ENCODE results near the gene PACC1.
"Not testable (repeated sequence)": the region's sequence is repeated elsewhere in the genome, so short reads cannot be mapped to it uniquely, and the experiment has no call there.

The PACC1 gene

GRCh38 chr1:212395678-212396437 is 18.8 kb downstream of the PACC1 start:
- DNase-seq, result not testable (repeated sequence)

- no peak for DNase-seq
Observed at GRCh38 chr1:212388985-212389716, 25.5 kb downstream of the PACC1 start.

GRCh38 chr1:212386029-212386428 is 28.7 kb downstream of the PACC1 start:
- no peak for DNase-seq

GRCh38 chr1:212381397-212382035 is 33.2 kb downstream of the PACC1 start:
- no peak for DNase-seq

- no peak for DNase-seq
Observed at GRCh38 chr1:212379366-212379765, 35.3 kb downstream of the PACC1 start.

GRCh38 chr1:212377644-212378043 is 37.0 kb downstream of the PACC1 start:
- no peak for DNase-seq

GRCh38 chr1:212375986-212376385 is 38.7 kb downstream of the PACC1 start:
- no peak for DNase-seq

GRCh38 chr1:212368073-212368484 is 46.6 kb downstream of the PACC1 start:
- peak in 4 of 5 experiments; percentile 23 to 80 (median 32) for DNase-seq

GRCh38 chr1:212367474-212368072 is 47.1 kb downstream of the PACC1 start:
- no peak for DNase-seq

- no peak for DNase-seq
Observed at GRCh38 chr1:212366901-212367300, 47.8 kb downstream of the PACC1 start.

GRCh38 chr1:212364985-212365384 is 49.7 kb downstream of the PACC1 start:
- no peak for DNase-seq

GRCh38 chr1:212359794-212360479 is 54.7 kb downstream of the PACC1 start:
- peak in 1 of 5 experiments; percentile 82 for DNase-seq

GRCh38 chr1:212355230-212355969 is 59.3 kb downstream of the PACC1 start:
- no peak for DNase-seq

GRCh38 chr1:212354464-212354863 is 60.2 kb downstream of the PACC1 start:
- no peak for DNase-seq

GRCh38 chr1:212353181-212353580 is 61.5 kb downstream of the PACC1 start:
- peak in 1 of 5 experiments; percentile 9 for DNase-seq

GRCh38 chr1:212351588-212352362 is 62.9 kb downstream of the PACC1 start:
- no peak for DNase-seq

GRCh38 chr1:212346601-212347000 is 68.1 kb downstream of the PACC1 start:
- DNase-seq, result no peak

- DNase-seq, result no peak
Observed at GRCh38 chr1:212344905-212345304, 69.8 kb downstream of the PACC1 start.

- no peak for DNase-seq
Observed at GRCh38 chr1:212341090-212341489, 73.6 kb downstream of the PACC1 start.

- DNase-seq, result no peak
Observed at GRCh38 chr1:212329105-212329504, 85.6 kb downstream of the PACC1 start.

GRCh38 chr1:212328248-212328647 is 86.4 kb downstream of the PACC1 start:
- no peak for DNase-seq
